Neuron (in vitro differentiated cells): ENCODE results near the gene TRIO.

Source experiments
- H2AFZ ChIP-seq: one replicate; pipeline ENCODE4 v1.6.1; 2013; ENCODE audit warnings: low read depth, mild to moderate bottlenecking, inconsistent platforms, low read length, moderate library complexity
- H3K27me3 ChIP-seq: one replicate; pipeline ENCODE4 v1.6.1; 2013; ENCODE audit warnings: low read length; ENCODE audit not compliant: insufficient read depth
- H3K36me3 ChIP-seq: one replicate; pipeline ENCODE4 v1.6.1; 2013; ENCODE audit warnings: low read length; ENCODE audit not compliant: insufficient read depth
- H3K4me1 ChIP-seq: one replicate; pipeline ENCODE4 v1.6.1; 2013; ENCODE audit warnings: low read length; ENCODE audit not compliant: insufficient read depth
- H3K4me3 ChIP-seq: 2 replicates; pipeline ENCODE4 v1.5.1; 2013; ENCODE audit warnings: mild to moderate bottlenecking, low read length, moderate library complexity
- H3K9me3 ChIP-seq: one replicate; pipeline ENCODE4 v1.6.1; 2013; ENCODE audit warnings: low read length

TRIO gene

DNA sequence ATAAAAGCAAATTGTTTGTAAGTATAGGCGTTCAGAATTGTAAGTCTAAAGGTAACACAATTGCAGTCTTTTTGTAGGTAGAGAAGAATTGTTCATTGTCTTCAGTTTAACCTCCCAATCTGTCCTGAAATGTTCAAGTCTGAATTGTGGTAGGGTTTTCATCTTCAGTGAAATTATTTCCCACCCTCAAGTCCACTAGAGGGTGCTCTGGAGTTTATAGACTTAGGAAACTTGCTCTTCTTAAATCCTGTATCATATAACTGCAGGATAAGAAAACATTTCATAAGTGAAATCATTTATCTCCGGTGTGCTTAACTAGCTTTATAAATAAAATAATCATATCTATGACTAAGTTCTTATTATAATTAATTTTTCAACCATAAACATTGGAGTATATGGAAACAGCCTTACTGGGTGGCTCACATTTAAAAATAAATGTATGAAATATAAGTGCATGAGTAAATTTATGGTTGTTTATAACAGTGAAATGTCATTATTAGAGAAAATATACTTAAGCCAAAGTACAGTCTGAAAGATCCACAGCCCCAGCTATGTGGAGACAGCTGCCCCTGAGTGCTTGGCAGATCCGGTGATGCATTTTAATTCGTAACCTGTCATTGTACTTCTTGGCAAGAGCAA lies 256.0 kb downstream of the TRIO start:
- H3K36me3 ChIP-seq, result peaks cover 60% of the 10 kb centered on the region

DNA sequence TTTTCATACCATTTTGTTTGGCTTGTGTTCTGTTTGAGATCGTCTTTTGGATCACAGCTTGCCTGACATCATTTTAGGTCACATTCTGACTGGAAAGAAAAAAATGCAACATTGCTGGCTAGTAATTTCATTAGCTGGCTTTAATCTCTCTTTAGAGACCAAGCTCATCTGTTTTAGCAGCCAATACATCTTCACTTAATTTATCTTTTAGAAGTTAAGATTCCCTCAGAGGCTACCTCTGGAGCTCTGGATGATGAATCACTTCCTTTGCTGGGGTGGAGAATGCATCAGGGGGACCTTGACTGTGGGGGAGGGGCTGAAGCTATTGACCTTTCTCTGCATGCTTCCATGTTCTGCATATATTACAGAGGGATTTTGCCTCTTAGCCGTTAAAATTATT lies 256.9 kb downstream of the TRIO start:
- Histone ChIP-seq H2AFZ (no peak overlapping the region), H3K27me3 (no peaks in the 10 kb centered on the region), H3K4me3 (no peak overlapping the region), H3K9me3 (no peaks in the 10 kb centered on the region), H3K4me1 (peaks cover 10% of the 10 kb centered on the region), H3K36me3 (peaks cover 52% of the 10 kb centered on the region)

More for the DNA sequence above, 256.0 kb downstream of the TRIO start:
- Histone ChIP-seq H2AFZ (no peak overlapping the region), H3K4me3 (no peak overlapping the region), H3K4me1 (peaks cover 10% of the 10 kb centered on the region), H3K9me3 (no peaks in the 10 kb centered on the region), H3K27me3 (no peaks in the 10 kb centered on the region)

DNA sequence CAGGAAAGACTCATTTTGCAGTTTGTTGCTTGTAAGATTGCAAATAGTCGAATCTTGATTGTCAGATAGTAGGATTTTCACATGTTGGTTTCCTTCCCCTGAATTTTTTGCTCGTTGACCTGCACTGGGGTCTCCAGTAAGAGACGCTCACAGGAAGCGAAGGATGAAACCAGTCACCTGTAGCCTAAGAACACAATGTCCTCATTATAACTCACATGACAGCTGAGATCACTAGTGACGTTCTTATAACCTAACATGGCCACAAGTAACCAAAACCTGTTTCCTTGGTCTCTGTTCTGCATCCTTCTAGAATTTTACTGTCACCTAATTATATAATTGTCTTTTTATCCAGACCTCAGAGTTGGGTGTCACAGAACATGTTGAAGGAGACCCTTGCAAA lies 257.5 kb downstream of the TRIO start:
- H3K4me3 ChIP-seq, result no peak overlapping the region
- H3K27me3 ChIP-seq, result no peaks in the 10 kb centered on the region
- peaks cover 53% of the 10 kb centered on the region for H3K36me3 ChIP-seq
- no peaks in the 10 kb centered on the region for H3K9me3 ChIP-seq
- peaks cover 10% of the 10 kb centered on the region for H3K4me1 ChIP-seq
- no peak overlapping the region for H2AFZ ChIP-seq

DNA sequence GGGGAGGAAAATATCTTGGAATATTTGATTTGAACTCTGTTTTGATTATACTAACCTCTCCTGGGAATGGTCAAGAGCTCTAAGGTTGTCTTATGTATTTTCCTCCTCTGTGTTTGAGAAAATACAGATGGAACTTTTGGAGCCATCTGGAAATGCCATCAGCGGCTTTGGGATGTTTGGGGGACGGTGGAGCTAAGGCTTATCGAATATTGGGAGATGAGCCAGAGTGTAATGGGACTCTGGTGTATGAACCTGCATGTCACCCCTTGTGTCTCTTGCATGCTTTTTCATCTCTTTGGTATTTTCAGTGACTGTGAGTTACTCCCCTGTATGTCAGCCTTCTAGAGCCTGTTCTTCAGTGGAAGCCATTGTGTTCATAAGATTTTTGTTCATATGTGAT lies 258.5 kb downstream of the TRIO start:
- H3K27me3 ChIP-seq, result no peaks in the 10 kb centered on the region
- H3K4me1 ChIP-seq, result peaks cover 10% of the 10 kb centered on the region
- H3K4me3 ChIP-seq, result no peak overlapping the region
- no peaks in the 10 kb centered on the region for H3K9me3 ChIP-seq
- H3K36me3 ChIP-seq, result peaks cover 57% of the 10 kb centered on the region
- H2AFZ ChIP-seq, result no peak overlapping the region

DNA sequence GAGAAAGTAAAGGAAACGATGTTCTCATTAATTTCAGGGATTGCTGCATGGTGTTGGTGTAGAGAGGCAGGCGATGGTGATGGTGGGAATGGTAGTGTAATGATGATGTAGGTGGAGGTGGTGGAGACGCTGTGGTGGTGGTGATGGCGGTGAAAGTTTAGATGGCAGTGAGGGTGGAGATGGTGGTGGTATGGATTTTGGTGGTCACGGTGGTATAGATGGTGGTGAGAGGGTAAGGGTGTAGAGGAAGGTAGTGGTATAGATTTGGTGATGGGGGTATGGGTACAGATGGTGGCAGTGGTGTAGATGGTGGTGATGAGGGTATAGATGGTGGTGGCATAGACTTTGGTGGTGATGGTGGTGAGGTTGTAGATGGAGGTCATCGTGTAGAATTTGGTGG lies 259.3 kb downstream of the TRIO start:
- peaks cover 10% of the 10 kb centered on the region for H3K4me1 ChIP-seq
- peaks cover 57% of the 10 kb centered on the region for H3K36me3 ChIP-seq
- no peak overlapping the region for H2AFZ ChIP-seq
- H3K9me3 ChIP-seq, result no peaks in the 10 kb centered on the region
- no peak overlapping the region for H3K4me3 ChIP-seq
- H3K27me3 ChIP-seq, result no peaks in the 10 kb centered on the region

DNA sequence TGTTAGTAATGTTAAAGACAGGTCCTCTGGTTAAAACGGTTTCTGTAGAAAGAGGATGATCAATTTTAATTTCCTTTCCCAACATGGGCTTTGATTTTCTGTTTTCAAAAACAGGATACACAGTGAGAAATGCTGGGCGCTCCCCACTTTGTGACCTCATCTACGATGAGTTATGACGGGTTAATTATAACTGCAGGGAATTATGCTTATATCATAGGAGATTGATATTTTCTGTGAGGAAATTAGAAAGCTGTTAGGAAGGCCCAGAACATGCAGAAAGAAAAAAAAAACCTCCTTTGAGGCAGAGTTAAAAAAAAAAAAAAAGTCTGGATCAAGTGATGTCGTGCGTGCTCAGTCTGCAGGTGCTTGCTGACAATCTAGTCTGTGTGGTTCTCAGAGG lies 261.6 kb downstream of the TRIO start:
- Histone ChIP-seq H3K4me3 (no peak overlapping the region), H3K36me3 (peaks cover 60% of the 10 kb centered on the region), H3K27me3 (no peaks in the 10 kb centered on the region), H3K4me1 (peaks cover 9% of the 10 kb centered on the region), H3K9me3 (no peaks in the 10 kb centered on the region), H2AFZ (no peak overlapping the region)

DNA sequence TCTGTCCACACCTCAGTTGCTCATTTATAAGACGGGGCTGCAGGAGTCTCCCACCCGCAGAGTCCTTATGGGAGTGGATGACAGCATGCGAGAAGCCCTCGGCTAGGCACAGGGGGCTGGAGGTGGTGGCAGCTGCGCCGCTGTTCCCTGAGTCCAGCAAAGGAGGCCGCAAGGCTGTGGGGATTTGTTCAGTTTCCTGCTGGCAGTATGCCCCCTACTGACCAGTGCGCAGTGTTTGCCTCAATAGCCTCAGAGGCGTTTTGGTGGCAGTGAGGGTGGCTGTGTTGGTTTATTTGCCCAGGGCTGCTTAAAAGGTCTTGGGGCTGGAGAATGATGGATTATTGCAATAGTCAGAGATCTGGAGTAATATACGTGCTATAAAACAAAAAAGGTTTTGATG lies 262.1 kb downstream of the TRIO start:
- no peaks in the 10 kb centered on the region for H3K27me3 ChIP-seq
- H2AFZ ChIP-seq, result no peak overlapping the region
- H3K9me3 ChIP-seq, result no peaks in the 10 kb centered on the region
- H3K36me3 ChIP-seq, result peaks cover 59% of the 10 kb centered on the region
- peaks cover 5% of the 10 kb centered on the region for H3K4me1 ChIP-seq
- no peak overlapping the region for H3K4me3 ChIP-seq

DNA sequence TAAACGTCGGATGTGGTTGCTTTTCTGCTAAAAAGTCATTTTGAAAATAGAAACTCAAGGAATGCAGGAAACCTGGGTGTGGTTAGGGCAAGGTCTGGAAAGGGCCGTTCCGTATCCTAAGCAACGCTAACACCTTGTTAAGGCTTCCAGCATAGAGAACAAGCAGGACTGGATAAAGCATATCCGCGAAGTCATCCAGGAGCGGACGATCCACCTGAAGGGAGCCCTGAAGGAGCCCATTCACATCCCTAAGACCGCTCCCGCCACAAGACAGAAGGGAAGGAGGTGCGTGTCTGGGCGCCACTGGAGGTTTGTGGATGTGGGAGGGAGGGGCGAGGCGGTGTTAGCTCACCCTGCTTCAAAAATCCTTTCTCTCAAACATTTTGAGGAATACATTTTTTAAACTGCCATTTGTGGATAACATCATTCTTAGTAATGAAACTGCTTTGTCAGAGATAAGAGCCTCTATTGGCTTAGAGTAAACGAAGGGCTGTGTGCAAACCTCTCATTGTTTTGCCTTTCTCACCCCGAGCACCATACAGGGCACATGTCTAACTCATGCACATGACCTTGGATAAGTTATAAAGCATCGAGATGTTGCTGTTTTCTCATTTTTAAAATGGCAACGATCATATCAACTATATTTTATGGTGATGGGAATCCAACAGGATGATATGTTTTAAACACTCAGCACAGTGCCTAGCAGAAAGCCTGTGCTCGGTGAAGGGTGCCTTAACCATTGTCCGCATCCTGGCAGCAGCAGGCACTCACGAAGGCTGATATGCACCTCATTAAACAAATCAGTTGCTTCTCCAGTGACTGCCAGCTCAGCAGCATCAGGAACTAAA lies 262.8 kb downstream of the TRIO start:
- Histone ChIP-seq H3K4me3 (no peak overlapping the region), H3K36me3 (peaks cover 59% of the 10 kb centered on the region), H2AFZ (no peak overlapping the region), H3K4me1 (no peaks in the 10 kb centered on the region), H3K9me3 (no peaks in the 10 kb centered on the region), H3K27me3 (no peaks in the 10 kb centered on the region)

DNA sequence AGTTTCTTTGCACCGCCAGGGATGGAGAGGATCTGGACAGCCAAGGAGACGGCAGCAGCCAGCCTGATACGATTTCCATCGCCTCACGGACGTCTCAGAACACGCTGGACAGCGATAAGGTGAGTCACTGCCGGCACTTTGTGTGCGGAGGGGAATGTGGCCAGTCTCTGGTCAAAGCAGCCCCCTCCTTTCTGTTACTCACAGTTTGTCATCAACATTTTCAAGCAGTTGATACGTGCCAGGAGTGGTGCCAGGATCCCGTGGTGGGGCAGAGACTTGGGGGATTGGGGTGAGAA lies 263.4 kb downstream of the TRIO start:
- H3K4me1 ChIP-seq, result no peaks in the 10 kb centered on the region
- no peaks in the 10 kb centered on the region for H3K27me3 ChIP-seq
- H3K4me3 ChIP-seq, result no peak overlapping the region
- no peak overlapping the region for H2AFZ ChIP-seq
- no peaks in the 10 kb centered on the region for H3K9me3 ChIP-seq
- H3K36me3 ChIP-seq, result peaks cover 56% of the 10 kb centered on the region

DNA sequence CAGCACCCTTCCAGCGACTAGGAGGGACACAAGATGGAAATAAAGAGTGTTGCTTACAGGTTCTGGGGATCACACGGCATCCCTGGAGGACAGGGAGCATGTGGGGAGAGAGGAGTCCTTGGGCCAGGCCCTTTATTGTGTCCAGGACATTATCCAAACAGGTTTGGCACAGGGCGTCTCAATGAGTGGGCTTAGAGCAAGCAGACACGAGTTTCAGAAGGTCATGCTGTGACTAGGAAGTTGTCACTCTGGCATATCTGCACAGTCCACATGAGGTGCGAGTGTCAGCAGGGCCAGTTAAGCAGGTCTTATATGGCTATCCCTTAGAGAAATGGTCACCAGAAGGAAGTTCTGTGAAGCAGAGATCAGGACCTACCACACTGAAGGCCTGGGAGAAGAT lies 263.9 kb downstream of the TRIO start:
- H3K27me3 ChIP-seq, result no peaks in the 10 kb centered on the region

DNA sequence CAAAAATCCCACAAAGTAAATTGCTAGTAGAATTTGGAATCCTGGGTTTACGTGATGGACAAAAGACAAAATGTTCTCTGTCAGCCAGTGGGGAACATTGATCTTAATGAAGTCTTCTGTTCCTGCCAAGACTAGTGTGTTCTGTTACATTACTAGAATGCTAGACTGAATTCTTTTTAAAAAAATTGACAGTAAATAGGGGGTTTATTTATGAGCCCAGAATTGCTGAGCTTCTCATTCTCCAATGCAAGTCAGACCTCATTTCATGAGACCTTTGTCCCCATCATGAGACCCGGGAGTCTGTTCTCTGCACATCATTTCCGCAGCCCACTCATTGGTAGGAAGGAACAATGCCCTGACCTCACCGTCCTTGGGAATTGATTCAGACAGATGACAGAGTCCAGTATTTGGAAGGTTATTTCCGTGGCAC lies 264.6 kb downstream of the TRIO start:
- Histone ChIP-seq H3K36me3 (peaks cover 62% of the 10 kb centered on the region), H3K27me3 (no peaks in the 10 kb centered on the region), H3K4me1 (no peaks in the 10 kb centered on the region), H3K4me3 (no peak overlapping the region), H3K9me3 (no peaks in the 10 kb centered on the region), H2AFZ (no peak overlapping the region)

More for the DNA sequence above, 263.9 kb downstream of the TRIO start:
- H3K4me3 ChIP-seq, result no peak overlapping the region
- peaks cover 55% of the 10 kb centered on the region for H3K36me3 ChIP-seq
- H3K4me1 ChIP-seq, result no peaks in the 10 kb centered on the region
- H2AFZ ChIP-seq, result no peak overlapping the region
- H3K9me3 ChIP-seq, result no peaks in the 10 kb centered on the region

DNA sequence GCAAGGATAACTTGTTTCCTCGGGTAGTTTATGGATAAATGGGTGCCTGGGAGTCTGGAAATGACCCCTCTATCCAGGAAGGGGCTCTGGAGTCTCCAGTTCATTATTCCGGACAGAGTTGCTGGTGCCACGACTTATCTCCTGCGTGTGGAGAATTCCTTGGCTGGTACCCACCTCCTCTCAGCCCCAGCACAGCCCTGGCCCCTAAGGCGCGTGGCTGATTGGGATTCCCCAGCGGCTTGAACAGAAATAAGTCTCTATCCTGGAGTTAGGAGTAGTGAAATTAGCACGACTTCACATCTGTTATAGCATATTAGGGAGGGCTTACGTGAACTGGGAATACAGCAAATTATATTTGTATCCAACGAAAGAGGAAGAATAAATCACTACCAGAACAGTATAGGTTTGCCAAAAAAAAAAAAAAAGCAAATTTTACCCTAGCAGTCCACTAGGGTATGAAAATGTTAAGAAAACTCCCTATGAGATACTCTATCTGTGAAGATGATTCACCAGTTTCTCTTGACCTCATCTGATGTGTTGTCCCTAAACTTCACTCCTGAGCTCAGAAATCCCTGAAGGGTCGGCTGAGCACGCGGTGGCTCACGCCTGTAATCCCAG lies 265.9 kb downstream of the TRIO start:
- H3K36me3 ChIP-seq, result peaks cover 75% of the 10 kb centered on the region
- no peak overlapping the region for H3K4me3 ChIP-seq
- no peak overlapping the region for H2AFZ ChIP-seq
- H3K9me3 ChIP-seq, result no peaks in the 10 kb centered on the region
- no peaks in the 10 kb centered on the region for H3K4me1 ChIP-seq
- H3K27me3 ChIP-seq, result no peaks in the 10 kb centered on the region

DNA sequence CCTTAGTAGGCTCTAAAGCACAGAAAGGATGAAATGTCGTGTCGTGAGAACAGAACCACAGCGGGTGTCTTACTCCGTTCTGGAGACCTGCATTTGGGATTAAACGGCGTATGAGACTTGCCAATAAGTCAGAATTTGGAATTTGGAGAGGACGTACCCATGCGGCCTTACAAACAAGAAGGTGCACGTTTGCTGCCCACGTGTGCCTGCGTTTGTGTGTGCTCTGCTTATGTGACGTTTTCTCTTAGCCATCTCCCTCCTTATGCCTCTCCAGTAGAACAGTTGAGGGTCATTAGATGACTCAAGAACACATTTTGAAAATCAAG lies 266.9 kb downstream of the TRIO start:
- Histone ChIP-seq H2AFZ (no peak overlapping the region), H3K4me3 (no peak overlapping the region), H3K9me3 (no peaks in the 10 kb centered on the region), H3K36me3 (peaks cover 82% of the 10 kb centered on the region), H3K4me1 (no peaks in the 10 kb centered on the region), H3K27me3 (no peaks in the 10 kb centered on the region)
